Measurements from ENCODE around the gene DUSP15. TPM values are rescaled to one million over a fixed set of nuclear protein-coding genes. Genes with fewer than 3 reads are reported as not detected.

DUSP15 gene
- total and polyA plus RNA-seq, 2 of the 4 experiments (the other 2 are of a cell fraction), result not detected

- Histone ChIP-seq H3K4me3 (ENCODE audit: insufficient read depth, low read depth, low read length) (no peak overlapping the region), H3K27ac (ENCODE audit: insufficient read depth, low read length) (no peak overlapping the region), H2BK5ac (ENCODE audit: low read depth, low read length, poor library complexity, severe bottlenecking) (no peak overlapping the region), H3K23ac (ENCODE audit: low read depth, low read length) (no peak overlapping the region), H3K9me1 (ENCODE audit: insufficient read depth, low read length) (no peaks in the 10 kb centered on the region; the same call in 1 of the 2 replicates), H3K4me1 (ENCODE audit: control insufficient read depth, insufficient read depth, low read length) (no peaks in the 10 kb centered on the region), H3K14ac (replicated peaks; ENCODE audit: low read depth, low read length) (no peak overlapping the region), H3K9me3 (ENCODE audit: control insufficient read depth, insufficient read depth, low read length) (peaks cover 2% of the 10 kb centered on the region; the same call in 1 of the 2 replicates), H3K36me3 (ENCODE audit: control insufficient read depth, insufficient read depth, low read length) (no peaks in the 10 kb centered on the region), H4K91ac (ENCODE audit: insufficient read depth, low read depth, low read length) (no peak overlapping the region), H2AFZ (replicated peaks; ENCODE audit: low read length, poor library complexity) (peak overlapping the region; percentile 44), H4K5ac (ENCODE audit: low read depth, low read length) (no peak overlapping the region), H4K20me1 (ENCODE audit: insufficient read depth, low read length) (no peaks in the 10 kb centered on the region), H3K9ac (ENCODE audit: low read depth, low read length) (no peak overlapping the region), H3K56ac (ENCODE audit: extremely low read depth, insufficient read depth, low read length) (no peak overlapping the region), H2BK20ac (ENCODE audit: low read depth, low read length) (no peak overlapping the region), H2BK15ac (ENCODE audit: low read depth, low read length) (no peak overlapping the region), H2BK120ac (ENCODE audit: low read depth, low read length) (no peak overlapping the region), H3K4me2 (ENCODE audit: low read depth, low read length) (no peak overlapping the region), H2AK9ac (replicated peaks; ENCODE audit: low read depth, low read length, poor library complexity) (no peak overlapping the region), H3K27me3 (ENCODE audit: control insufficient read depth, insufficient read depth, low read length) (peaks cover 77% of the 10 kb centered on the region), H4K8ac (ENCODE audit: low read depth in 2 of 2, low read length in 2 of 2) (no peak overlapping the region), H2AK5ac (ENCODE audit: low read depth, low read length) (no peak overlapping the region), H3K79me1 (ENCODE audit: low read depth in 1 of 2, low read length in 2 of 2) (no peaks in the 10 kb centered on the region), H3K4ac (ENCODE audit: low read depth, low read length) (no peak overlapping the region), H3K18ac (ENCODE audit: low read depth, low read length) (no peak overlapping the region)
- intact Hi-C loops (cut with micrococcal nuclease), result no loop called here
- in situ Hi-C loops (cut with MboI; ENCODE audit: low sequenced_read_pairs), result no loop called here
- dilution Hi-C loops (cut with HindIII; ENCODE audit: low sequenced_read_pairs, unreplicated experiment), result no loop called here
- TF ChIP-seq CTCF (conservative IDR thresholded peaks at IDR 0.05; ENCODE audit: low read depth, low read length) (no peak), MAFK (IDR thresholded peaks at IDR 0.05; ENCODE audit: low read depth, low read length) (no peak), SMC3 (IDR thresholded peaks at IDR 0.05; ENCODE audit: low read depth, low read length) (no peak), POLR2A (IDR thresholded peaks at IDR 0.05; ENCODE audit: low read depth, low read length) (no peak), CEBPB (IDR thresholded peaks at IDR 0.05; ENCODE audit: low read depth, low read length) (no peak), BHLHE40 (IDR thresholded peaks at IDR 0.05; ENCODE audit: low read depth, low read length) (no peak), ELK1 (IDR thresholded peaks at IDR 0.05; ENCODE audit: borderline replicate concordance, low read depth, low read length) (no peak), RAD21 (IDR thresholded peaks at IDR 0.05; ENCODE audit: low read length) (no peak), MXI1 (IDR thresholded peaks at IDR 0.05; ENCODE audit: borderline replicate concordance, low read depth, low read length) (no peak)
- 71% methylated on average over 1 of the region's 3 CpGs; no CpG with 5 or more reads in 1 of the 2 experiments for WGBS, 2 experiments (ENCODE audit: extremely low coverage in 2 of 2, insufficient read length in 1 of 2)
- no TSS peak for BruUV-seq (replicated peaks)
- no peak for ATAC-seq (ENCODE audit: low read depth)
- POLR2A ChIA-PET (ENCODE audit: unreplicated experiment), result no interaction called here
- CTCF ChIA-PET, result no interaction called here
- DNase-seq, result no peak
These were observed 4.1 kb downstream of the DUSP15 start for GRCh38 chr20:31866221-31866620.
